Progenitor cell of endocrine pancreas (in vitro differentiated cells): ENCODE measurements around the gene PDE7B. TPM values are rescaled to one million over a fixed set of nuclear protein-coding genes. Genes with fewer than 3 reads are reported as not detected.

ENCODE experiments used
- DNase-seq: peaks from one replicate; pipeline ENCODE4 v3.0.0; 2021; ENCODE audit warnings: low spot score; ENCODE audit not compliant: unreplicated experiment
- H3K27ac Mint-ChIP-seq: 2 replicates; pipeline ENCODE4 v1.8.0; 2021; ENCODE audit warnings: mild to moderate bottlenecking, moderate library complexity, mixed read lengths
- H3K27me3 Mint-ChIP-seq: 2 replicates; pipeline ENCODE4 v1.8.0; 2021; ENCODE audit warnings: mixed read lengths
- H3K36me3 Mint-ChIP-seq: 2 replicates; pipeline ENCODE4 v1.8.0; 2022; ENCODE audit warnings: mixed read lengths; ENCODE audit not compliant: insufficient read depth
- H3K4me1 Mint-ChIP-seq: 2 replicates; pipeline ENCODE4 v1.8.0; 2021; ENCODE audit warnings: low read depth, mixed read lengths
- H3K4me3 Mint-ChIP-seq: 2 replicates; pipeline ENCODE4 v1.8.0; 2021; ENCODE audit warnings: low read depth, mild to moderate bottlenecking, moderate library complexity, mixed read lengths
- H3K9me3 Mint-ChIP-seq: 2 replicates; pipeline ENCODE4 v1.8.0; 2021; ENCODE audit warnings: low read depth, mixed read lengths
- CTCF ChIP-seq: fragments of 200-600 bp; sonication (generic); IDR thresholded peaks from one replicate; pipeline ENCODE4 v1.5.0; 2021; ENCODE audit warnings: antibody characterized with exemption, mild to moderate bottlenecking; ENCODE audit not compliant: unreplicated experiment
- total RNA-seq: library from RNA; stranded (reverse); gene quantifications from 2 replicates; pipeline ENCODE4 v1.2.1, GENCODE V29; 2021

Gene PDE7B
- total RNA-seq, 1 donor from 2014 or later, result 0.07 TPM

- Mint-ChIP-seq H3K4me1 (no peaks in the 10 kb centered on the region), H3K9me3 (peaks cover 6% of the 10 kb centered on the region), H3K4me3 (no peak overlapping the region), H3K36me3 (no peaks in the 10 kb centered on the region), H3K27me3 (no peaks in the 10 kb centered on the region), H3K27ac (no peak overlapping the region)
- no peak for TF ChIP-seq CTCF
- DNase-seq, result no peak
Observed at GRCh38 chr6:135971351-135971750, 119.8 kb downstream of the PDE7B start.

GRCh38 chr6:135972150-135972549 is 120.6 kb downstream of the PDE7B start:
- H3K9me3 Mint-ChIP-seq, result peaks cover 6% of the 10 kb centered on the region
- no peak overlapping the region for H3K4me3 Mint-ChIP-seq
- no peaks in the 10 kb centered on the region for H3K27me3 Mint-ChIP-seq
- no peaks in the 10 kb centered on the region for H3K36me3 Mint-ChIP-seq
- TF ChIP-seq CTCF, result no peak
- H3K4me1 Mint-ChIP-seq, result no peaks in the 10 kb centered on the region
- DNase-seq, result no peak
- H3K27ac Mint-ChIP-seq, result no peak overlapping the region

GRCh38 chr6:135972586-135972985 is 121.1 kb downstream of the PDE7B start:
- TF ChIP-seq CTCF, result no peak
- H3K27ac Mint-ChIP-seq, result no peak overlapping the region

GRCh38 chr6:135974426-135974825 is 122.9 kb downstream of the PDE7B start:
- H3K27me3 Mint-ChIP-seq, result no peaks in the 10 kb centered on the region
- H3K4me3 Mint-ChIP-seq, result no peak overlapping the region
- H3K9me3 Mint-ChIP-seq, result peaks cover 6% of the 10 kb centered on the region
- no peak for TF ChIP-seq CTCF
- H3K36me3 Mint-ChIP-seq, result no peaks in the 10 kb centered on the region
- no peaks in the 10 kb centered on the region for H3K4me1 Mint-ChIP-seq
- no peak for DNase-seq
- no peak overlapping the region for H3K27ac Mint-ChIP-seq

More at GRCh38 chr6:135972586-135972985, 121.1 kb downstream of the PDE7B start:
- Mint-ChIP-seq H3K27me3 (no peaks in the 10 kb centered on the region), H3K9me3 (peaks cover 6% of the 10 kb centered on the region), H3K4me3 (no peak overlapping the region), H3K36me3 (no peaks in the 10 kb centered on the region), H3K4me1 (no peaks in the 10 kb centered on the region)
- no peak for DNase-seq

GRCh38 chr6:135976585-135976984 is 125.1 kb downstream of the PDE7B start:
- no peak for TF ChIP-seq CTCF
- H3K27ac Mint-ChIP-seq, result no peak overlapping the region
- DNase-seq, result no peak
- H3K27me3 Mint-ChIP-seq, result no peaks in the 10 kb centered on the region
- H3K4me1 Mint-ChIP-seq, result no peaks in the 10 kb centered on the region
- H3K4me3 Mint-ChIP-seq, result no peak overlapping the region
- H3K9me3 Mint-ChIP-seq, result peaks cover 6% of the 10 kb centered on the region
- H3K36me3 Mint-ChIP-seq, result no peaks in the 10 kb centered on the region
